Measurements from ENCODE around the gene LRRC4.

The LRRC4 gene

DNA sequence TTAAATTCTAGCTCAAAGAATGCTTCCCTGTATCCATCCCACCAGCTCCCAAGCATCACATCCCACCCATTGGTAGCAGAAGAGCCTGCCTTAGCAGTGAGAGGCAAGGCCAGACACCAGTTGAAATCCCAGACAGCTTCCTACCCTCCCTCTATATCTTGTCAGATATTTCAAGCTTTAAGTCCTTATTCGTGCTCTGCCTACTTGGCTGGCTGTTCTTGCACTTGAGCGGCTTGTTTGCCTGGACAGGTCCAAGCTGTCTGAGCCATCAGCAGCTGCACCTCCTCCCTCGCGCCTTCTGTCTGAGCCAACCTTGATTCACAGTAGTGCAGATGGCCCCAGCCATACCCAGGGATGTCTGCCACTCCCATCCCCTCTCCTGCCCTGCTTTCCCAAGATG, 16.4 kb downstream of the LRRC4 start:
- no peak for TF ChIP-seq ZNF274 (IDR thresholded peaks at IDR 0.05; ENCODE audit: low read depth, low read length)
- TF ChIP-seq YY1 (IDR thresholded peaks at IDR 0.05; ENCODE audit: insufficient read depth, insufficient read length), result no peak
- TF ChIP-seq SUZ12 (IDR thresholded peaks at IDR 0.05; ENCODE audit: extremely low read depth, insufficient read depth, insufficient read length), result no peak
- H3K36me3 ChIP-seq (ENCODE audit: insufficient read depth, insufficient read length, low read length), result peaks cover 20% of the 10 kb centered on the region
- no peak for DNase-seq (ENCODE audit: low read depth, low spot score)

GRCh38 chr7:128011131-128011661, 20.0 kb downstream of the LRRC4 start:
- Histone ChIP-seq H3K4me3 (ENCODE audit: insufficient read length, low read depth) (no peak overlapping the region), H3K9ac (ENCODE audit: insufficient read length, low read depth) (no peak overlapping the region), H3K27me3 (ENCODE audit: insufficient read depth, insufficient read length) (no peaks in the 10 kb centered on the region), H3K36me3 (ENCODE audit: insufficient read depth, insufficient read length, low read length) (peaks cover 22% of the 10 kb centered on the region), H3K4me1 (ENCODE audit: insufficient read depth, insufficient read length) (peaks cover 2% of the 10 kb centered on the region), H3K9me3 (ENCODE audit: insufficient read depth, low read length) (no peaks in the 10 kb centered on the region)
- DNase-seq (ENCODE audit: low read depth, low spot score), result no peak
- no peak for TF ChIP-seq ZNF274 (IDR thresholded peaks at IDR 0.05; ENCODE audit: low read depth, low read length)
- no peak for TF ChIP-seq YY1 (IDR thresholded peaks at IDR 0.05; ENCODE audit: insufficient read depth, insufficient read length)
- TF ChIP-seq SUZ12 (IDR thresholded peaks at IDR 0.05; ENCODE audit: extremely low read depth, insufficient read depth, insufficient read length), result no peak

More for the DNA sequence above, 16.4 kb downstream of the LRRC4 start:
- no peak overlapping the region for H3K4me3 ChIP-seq (ENCODE audit: insufficient read length, low read depth)
- H3K9me3 ChIP-seq (ENCODE audit: insufficient read depth, low read length), result no peaks in the 10 kb centered on the region
- no peaks in the 10 kb centered on the region for H3K27me3 ChIP-seq (ENCODE audit: insufficient read depth, insufficient read length)
- H3K9ac ChIP-seq (ENCODE audit: insufficient read length, low read depth), result no peak overlapping the region
- peaks cover 9% of the 10 kb centered on the region for H3K4me1 ChIP-seq (ENCODE audit: insufficient read depth, insufficient read length)

DNA sequence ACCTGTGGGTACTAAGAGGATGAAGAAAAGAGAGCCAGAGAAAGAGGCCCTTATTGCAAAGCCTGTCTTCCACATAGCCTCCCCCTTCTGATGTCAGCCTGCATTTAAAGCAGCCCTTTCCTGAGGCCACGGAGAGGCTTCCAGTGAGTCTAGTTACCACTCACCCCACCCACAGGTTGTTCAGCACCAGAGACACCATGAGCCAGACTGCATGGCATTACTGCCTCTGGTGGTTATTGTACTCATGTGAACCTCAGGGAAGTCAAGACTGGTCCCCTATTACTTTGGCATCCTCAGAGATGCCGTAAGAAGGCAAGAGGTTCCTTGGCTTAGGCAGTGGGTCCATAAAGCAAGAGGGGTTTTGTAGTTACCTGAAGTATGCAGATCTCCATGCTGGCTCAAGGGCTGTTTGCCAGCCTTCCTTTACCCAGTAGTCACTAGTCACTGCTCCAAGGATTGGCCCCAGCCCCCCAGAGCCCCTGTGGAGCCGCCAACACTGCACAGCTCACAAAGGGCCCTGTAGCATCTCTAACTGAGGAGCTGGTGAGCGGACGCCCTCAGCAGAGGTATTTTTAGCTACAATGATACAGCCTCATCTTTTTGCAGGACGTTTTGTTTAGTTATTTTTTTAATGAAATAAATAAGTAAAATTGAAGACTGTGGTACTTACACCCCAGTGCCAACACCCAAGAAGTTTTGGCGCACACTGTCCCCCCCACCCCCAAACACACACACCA, 20.7 kb downstream of the LRRC4 start:
- Histone ChIP-seq H3K36me3 (ENCODE audit: insufficient read depth, insufficient read length, low read length) (peaks cover 22% of the 10 kb centered on the region), H3K4me3 (ENCODE audit: insufficient read length, low read depth) (no peak overlapping the region), H3K4me1 (ENCODE audit: insufficient read depth, insufficient read length) (peaks cover 2% of the 10 kb centered on the region), H3K27me3 (ENCODE audit: insufficient read depth, insufficient read length) (no peaks in the 10 kb centered on the region), H3K9me3 (ENCODE audit: insufficient read depth, low read length) (no peaks in the 10 kb centered on the region), H3K9ac (ENCODE audit: insufficient read length, low read depth) (no peak overlapping the region)
- TF ChIP-seq YY1 (IDR thresholded peaks at IDR 0.05; ENCODE audit: insufficient read depth, insufficient read length) (no peak), ZNF274 (IDR thresholded peaks at IDR 0.05; ENCODE audit: low read depth, low read length) (no peak), SUZ12 (IDR thresholded peaks at IDR 0.05; ENCODE audit: extremely low read depth, insufficient read depth, insufficient read length) (no peak)
- no peak for DNase-seq (ENCODE audit: low read depth, low spot score)

DNA sequence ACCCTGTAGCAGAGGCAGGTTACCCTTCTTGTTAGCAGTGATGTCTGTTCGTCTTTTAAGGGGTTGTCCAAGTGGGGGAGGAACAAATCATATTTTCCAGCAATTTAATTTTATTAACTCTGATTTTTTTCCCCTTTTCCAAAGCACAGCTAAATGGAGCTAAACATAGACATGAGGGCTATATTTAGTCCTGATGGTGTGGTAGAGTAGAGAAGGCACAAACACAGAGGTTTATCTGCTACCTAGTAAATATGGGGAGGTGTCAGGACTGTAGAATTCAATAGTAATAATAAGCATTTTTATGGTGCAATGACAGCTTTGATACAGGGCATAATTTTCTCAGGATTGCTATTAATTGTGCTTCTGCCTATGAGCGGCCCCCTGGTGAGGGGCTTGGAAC, 22.5 kb downstream of the LRRC4 start:
- no peaks in the 10 kb centered on the region for H3K9me3 ChIP-seq (ENCODE audit: insufficient read depth, low read length)
- peaks cover 2% of the 10 kb centered on the region for H3K4me1 ChIP-seq (ENCODE audit: insufficient read depth, insufficient read length)
- H3K36me3 ChIP-seq (ENCODE audit: insufficient read depth, insufficient read length, low read length), result peaks cover 20% of the 10 kb centered on the region
- H3K27me3 ChIP-seq (ENCODE audit: insufficient read depth, insufficient read length), result no peaks in the 10 kb centered on the region
- TF ChIP-seq SUZ12 (IDR thresholded peaks at IDR 0.05; ENCODE audit: extremely low read depth, insufficient read depth, insufficient read length) (no peak), ZNF274 (IDR thresholded peaks at IDR 0.05; ENCODE audit: low read depth, low read length) (no peak), YY1 (IDR thresholded peaks at IDR 0.05; ENCODE audit: insufficient read depth, insufficient read length) (no peak)
- H3K9ac ChIP-seq (ENCODE audit: insufficient read length, low read depth), result no peak overlapping the region
- no peak overlapping the region for H3K4me3 ChIP-seq (ENCODE audit: insufficient read length, low read depth)
- no peak for DNase-seq (ENCODE audit: low read depth, low spot score)

GRCh38 chr7:128008141-128008540, 23.1 kb downstream of the LRRC4 start:
- peaks cover 2% of the 10 kb centered on the region for H3K4me1 ChIP-seq (ENCODE audit: insufficient read depth, insufficient read length)
- DNase-seq (ENCODE audit: low read depth, low spot score), result no peak
- H3K4me3 ChIP-seq (ENCODE audit: insufficient read length, low read depth), result no peak overlapping the region
- H3K9me3 ChIP-seq (ENCODE audit: insufficient read depth, low read length), result no peaks in the 10 kb centered on the region
- no peak overlapping the region for H3K9ac ChIP-seq (ENCODE audit: insufficient read length, low read depth)
- H3K36me3 ChIP-seq (ENCODE audit: insufficient read depth, insufficient read length, low read length), result peaks cover 17% of the 10 kb centered on the region
- H3K27me3 ChIP-seq (ENCODE audit: insufficient read depth, insufficient read length), result no peaks in the 10 kb centered on the region
- TF ChIP-seq SUZ12 (IDR thresholded peaks at IDR 0.05; ENCODE audit: extremely low read depth, insufficient read depth, insufficient read length) (no peak), YY1 (IDR thresholded peaks at IDR 0.05; ENCODE audit: insufficient read depth, insufficient read length) (no peak), ZNF274 (IDR thresholded peaks at IDR 0.05; ENCODE audit: low read depth, low read length) (no peak)

DNA sequence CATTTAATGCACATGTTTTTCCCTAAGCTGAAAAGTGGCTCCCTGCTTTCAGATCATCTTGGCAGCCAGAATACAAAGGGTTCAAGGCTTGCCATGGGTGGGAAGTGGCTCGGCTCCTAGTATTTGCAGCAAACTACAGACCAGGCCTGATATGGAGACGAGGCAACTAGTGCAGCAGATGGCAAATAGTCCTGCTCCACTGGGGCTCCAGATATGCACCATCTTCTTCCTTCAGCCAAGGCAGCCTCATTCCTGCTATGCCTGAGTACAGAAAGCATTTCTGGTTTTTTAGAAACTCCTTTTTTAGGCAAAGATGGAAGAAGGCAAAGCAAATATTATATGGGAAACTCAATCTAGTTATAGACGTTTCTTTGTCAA, 23.9 kb downstream of the LRRC4 start:
- TF ChIP-seq ZNF274 (IDR thresholded peaks at IDR 0.05; ENCODE audit: low read depth, low read length) (no peak), YY1 (IDR thresholded peaks at IDR 0.05; ENCODE audit: insufficient read depth, insufficient read length) (no peak), SUZ12 (IDR thresholded peaks at IDR 0.05; ENCODE audit: extremely low read depth, insufficient read depth, insufficient read length) (no peak)
- Histone ChIP-seq H3K9ac (ENCODE audit: insufficient read length, low read depth) (no peak overlapping the region), H3K9me3 (ENCODE audit: insufficient read depth, low read length) (no peaks in the 10 kb centered on the region), H3K4me3 (ENCODE audit: insufficient read length, low read depth) (no peak overlapping the region), H3K4me1 (ENCODE audit: insufficient read depth, insufficient read length) (peaks cover 2% of the 10 kb centered on the region), H3K27me3 (ENCODE audit: insufficient read depth, insufficient read length) (no peaks in the 10 kb centered on the region), H3K36me3 (ENCODE audit: insufficient read depth, insufficient read length, low read length) (peaks cover 10% of the 10 kb centered on the region)
- DNase-seq (ENCODE audit: low read depth, low spot score), result no peak

- Histone ChIP-seq H3K4me3 (ENCODE audit: insufficient read length, low read depth) (no peak overlapping the region), H3K9ac (ENCODE audit: insufficient read length, low read depth) (no peak overlapping the region), H3K36me3 (ENCODE audit: insufficient read depth, insufficient read length, low read length) (peaks cover 10% of the 10 kb centered on the region), H3K4me1 (ENCODE audit: insufficient read depth, insufficient read length) (no peaks in the 10 kb centered on the region), H3K9me3 (ENCODE audit: insufficient read depth, low read length) (no peaks in the 10 kb centered on the region), H3K27me3 (ENCODE audit: insufficient read depth, insufficient read length) (no peaks in the 10 kb centered on the region)
- no peak for TF ChIP-seq SUZ12 (IDR thresholded peaks at IDR 0.05; ENCODE audit: extremely low read depth, insufficient read depth, insufficient read length)
- TF ChIP-seq ZNF274 (IDR thresholded peaks at IDR 0.05; ENCODE audit: low read depth, low read length), result no peak
- TF ChIP-seq YY1 (IDR thresholded peaks at IDR 0.05; ENCODE audit: insufficient read depth, insufficient read length), result no peak
- no peak for DNase-seq (ENCODE audit: low read depth, low spot score)
Observed at GRCh38 chr7:128006550-128007302, 24.5 kb downstream of the LRRC4 start.

All from NT2/D1 (cell line).